PC-3 (cell line): ENCODE measurements around the gene BEND5. TPM values are rescaled to one million over a fixed set of nuclear protein-coding genes. Genes with fewer than 3 reads are reported as not detected.

Experiments used
- ATAC-seq: fragments of 200-7000 bp; cut with Tn5 transposase; 2 replicates; pipeline ENCODE4 v1.9.1; 2020; ENCODE audit warnings: mild to moderate bottlenecking, moderate library complexity
- BruUV-seq: library from RNA; stranded (reverse); fragments of 400-500 nt; replicated peaks from 2 replicates; lab custom pipeline; 2021; lab: Mats Ljungman, UMichigan
- CTCF ChIA-PET: fragments of 300-600 bp; sonication (Branson Sonifier 250); formaldehyde crosslinking; loops from one replicate; lab custom pipeline; 2022; ENCODE audit warnings: antibody characterized with exemption; lab: Charles Lee
- POLR2A ChIA-PET: fragments of 300-600 bp; sonication (Branson Sonifier 250); formaldehyde crosslinking; loops from one replicate; lab custom pipeline; 2022; ENCODE audit warnings: antibody characterized with exemption; ENCODE audit not compliant: unreplicated experiment; lab: Charles Lee
- DNase-seq: peaks from one replicate; pipeline ENCODE4 v3.0.0-alpha.2; 2015
- H2AFZ ChIP-seq: fragments of 300-600 bp; sonication (generic); 2 replicates; pipeline ENCODE4 v1.6.0; 2016; ENCODE audit warnings: antibody characterized with exemption, low read length
- H3F3A ChIP-seq: fragments of 300-600 bp; sonication (generic); one replicate; pipeline ENCODE4 v1.6.0; 2017; ENCODE audit warnings: antibody characterized with exemption, low read length, control low read depth, mild to moderate bottlenecking; ENCODE audit not compliant: unreplicated experiment
- H3K27ac ChIP-seq: fragments of 300-600 bp; sonication (generic); 2 replicates; pipeline ENCODE4 v1.5.1; 2016; ENCODE audit warnings: mild to moderate bottlenecking, low read length
- H3K27me3 ChIP-seq: fragments of 300-600 bp; sonication (generic); 2 replicates; pipeline ENCODE4 v1.6.1; 2016; ENCODE audit warnings: low read length, mixed read lengths
- H3K36me3 ChIP-seq: fragments of 300-600 bp; sonication (generic); 2 replicates; pipeline ENCODE4 v1.6.1; 2016; ENCODE audit warnings: low read depth, mixed run types, low read length, mixed read lengths
- H3K4me1 ChIP-seq: fragments of 300-600 bp; sonication (generic); 2 replicates; pipeline ENCODE4 v1.5.1; 2016; ENCODE audit warnings: low read length; ENCODE audit not compliant: insufficient read depth
- H3K4me2 ChIP-seq: fragments of 300-600 bp; sonication (generic); 2 replicates; pipeline ENCODE4 v1.6.0; 2016; ENCODE audit warnings: low read length
- H3K4me3 ChIP-seq: fragments of 300-600 bp; sonication (generic); 2 replicates; pipeline ENCODE4 v1.5.1; 2016; ENCODE audit warnings: mild to moderate bottlenecking, low read length, mixed read lengths
- H3K79me2 ChIP-seq: fragments of 300-600 bp; sonication (generic); 2 replicates; pipeline ENCODE4 v1.6.1; 2017; ENCODE audit warnings: low read length, mixed read lengths
- H3K9ac ChIP-seq: fragments of 300-600 bp; sonication (generic); 2 replicates; pipeline ENCODE4 v1.6.0; 2016; ENCODE audit warnings: mild to moderate bottlenecking, low read length
- H3K9me2 ChIP-seq: fragments of 300-600 bp; sonication (generic); replicated peaks from 2 replicates; pipeline ENCODE4 v1.6.1; 2016; ENCODE audit warnings: mixed run types, low read length, mixed read lengths
- H3K9me3 ChIP-seq: fragments of 300-600 bp; sonication (generic); 2 replicates; pipeline ENCODE4 v1.6.1; 2016; ENCODE audit warnings: low read length, mixed read lengths
- H4K20me1 ChIP-seq: fragments of 300-600 bp; sonication (generic); 2 replicates; pipeline ENCODE4 v1.6.1; 2016; ENCODE audit warnings: low read length, mixed read lengths
- CTCF ChIP-seq: fragments of 300-600 bp; sonication (generic); conservative IDR thresholded peaks from 2 replicates; pipeline ENCODE4 v1.5.1; 2017; ENCODE audit warnings: antibody characterized with exemption, low read depth, mild to moderate bottlenecking, low read length
- EZH2 ChIP-seq: fragments of 300-600 bp; sonication (generic); IDR thresholded peaks from one replicate; pipeline ENCODE4 v1.6.1; 2017; ENCODE audit warnings: antibody characterized with exemption, mild to moderate bottlenecking, low read length; ENCODE audit not compliant: unreplicated experiment
- EZH2phosphoT487 ChIP-seq: fragments of 300-600 bp; sonication (generic); IDR thresholded peaks from 2 replicates; pipeline ENCODE4 v1.6.1; 2018; ENCODE audit warnings: mild to moderate bottlenecking, antibody characterized with exemption, low read length, borderline replicate concordance
- intact Hi-C: fragments of 100-400 bp; cut with micrococcal nuclease; formaldehyde crosslinking; loops from 2 replicates; pipeline ENCODE4 v1.9.0; 2023
- total RNA-seq: library from RNA; depleted of rRNA; stranded (reverse); fragments of >200 nt; gene quantifications from 2 replicates; pipeline ENCODE4 v1.2.3, GENCODE V29; 2014

BEND5 gene
- total RNA-seq, 1 experiment from 2014 or later = 3.1 TPM

- Histone ChIP-seq H3K4me2 (no peak overlapping the region), H3K36me3 (no peaks in the 10 kb centered on the region), H2AFZ (no peak overlapping the region), H3K9ac (no peak overlapping the region), H3K27ac (no peak overlapping the region), H3K4me1 (no peaks in the 10 kb centered on the region), H3K79me2 (no peaks in the 10 kb centered on the region), H3K9me3 (no peaks in the 10 kb centered on the region), H3F3A (no peaks in the 10 kb centered on the region), H3K9me2 (no peaks in the 10 kb centered on the region), H3K27me3 (peaks cover 6% of the 10 kb centered on the region), H3K4me3 (no peak overlapping the region), H4K20me1 (no peaks in the 10 kb centered on the region)
- ChIA-PET POLR2A (no interaction called here), CTCF (no interaction called here)
- DNase-seq = no peak
- intact Hi-C loops = no loop called here
- no TSS peak for BruUV-seq
- no peak for ATAC-seq
- TF ChIP-seq EZH2phosphoT487 = no peak
- no peak for TF ChIP-seq CTCF
- TF ChIP-seq EZH2 = no peak
These were observed 92.3 kb downstream of the BEND5 start for GRCh38 chr1:48684381-48684780.

GRCh38 chr1:48683839-48684238, 92.9 kb downstream of the BEND5 start:
- no peaks in the 10 kb centered on the region for H3F3A ChIP-seq
- no peak overlapping the region for H3K4me3 ChIP-seq
- H2AFZ ChIP-seq = no peak overlapping the region
- H3K36me3 ChIP-seq = no peaks in the 10 kb centered on the region
- intact Hi-C loops = no loop called here
- H4K20me1 ChIP-seq = no peaks in the 10 kb centered on the region
- DNase-seq = no peak
- no peaks in the 10 kb centered on the region for H3K9me2 ChIP-seq
- no peak overlapping the region for H3K9ac ChIP-seq
- H3K4me2 ChIP-seq = no peak overlapping the region
- no TSS peak for BruUV-seq
- peaks cover 6% of the 10 kb centered on the region for H3K27me3 ChIP-seq
- TF ChIP-seq EZH2phosphoT487 (no peak), EZH2 (no peak), CTCF (no peak)
- CTCF ChIA-PET = no interaction called here
- H3K9me3 ChIP-seq = no peaks in the 10 kb centered on the region
- no peaks in the 10 kb centered on the region for H3K4me1 ChIP-seq
- no peak for ATAC-seq
- H3K27ac ChIP-seq = no peak overlapping the region
- POLR2A ChIA-PET = no interaction called here
- no peaks in the 10 kb centered on the region for H3K79me2 ChIP-seq

- peak; percentile 12 for DNase-seq
- POLR2A ChIA-PET = interaction anchor here (0.6 kb wide), 1 partner anchor 97 kb away, joined by 3 read pairs; no protein-coding TSS in a partner anchor
- no peak overlapping the region for H3K4me2 ChIP-seq
These were observed 95.0 kb downstream of the BEND5 start for GRCh38 chr1:48681476-48682305.

More at GRCh38 chr1:48681476-48682305, 95.0 kb downstream of the BEND5 start:
- Histone ChIP-seq H3K9ac (no peak overlapping the region), H3K27me3 (peaks cover 6% of the 10 kb centered on the region), H3K4me1 (no peaks in the 10 kb centered on the region), H3K9me3 (no peaks in the 10 kb centered on the region), H4K20me1 (no peaks in the 10 kb centered on the region), H3K36me3 (no peaks in the 10 kb centered on the region), H2AFZ (no peak overlapping the region), H3K9me2 (no peaks in the 10 kb centered on the region), H3F3A (no peaks in the 10 kb centered on the region), H3K4me3 (no peak overlapping the region), H3K27ac (no peak overlapping the region), H3K79me2 (no peaks in the 10 kb centered on the region)
- TF ChIP-seq CTCF = no peak
- no peak for TF ChIP-seq EZH2phosphoT487
- TF ChIP-seq EZH2 = no peak
- BruUV-seq = no TSS peak
- ATAC-seq = no peak
- intact Hi-C loops = loop anchor here (2.0 kb wide), 1 partner anchor 129 kb away; no protein-coding TSS in a partner anchor
- CTCF ChIA-PET = no interaction called here
